ENCODE data around the gene ITGAV. TPM values are rescaled to one million over a fixed set of nuclear protein-coding genes. Genes with fewer than 3 reads are reported as not detected.

The ITGAV gene
- total RNA-seq, 2 donors from 2014 or later = 63.7 to 79.7 TPM

- H3K9me3 ChIP-seq (ENCODE audit: control insufficient read depth, low read length) = peaks cover 14% of the 10 kb centered on the region
- H3K36me3 ChIP-seq (ENCODE audit: control insufficient read depth, insufficient read depth, low read length) = no peaks in the 10 kb centered on the region
- no peak for DNase-seq
- Mint-ChIP-seq H3K4me1 (no peaks in the 10 kb centered on the region), H3K27ac (no peak overlapping the region), H3K4me3 (no peak overlapping the region), H3K9me3 (peaks cover 13% of the 10 kb centered on the region), H3K27me3 (ENCODE audit: insufficient read depth) (no peaks in the 10 kb centered on the region), H3K36me3 (ENCODE audit: low read depth) (peaks cover 7% of the 10 kb centered on the region)
- no peak overlapping the region for H3K27ac ChIP-seq (ENCODE audit: low read depth, low read length)
- H3K4me3 ChIP-seq (ENCODE audit: low read length) = no peak overlapping the region
- TF ChIP-seq CTCF (conservative IDR thresholded peaks at IDR 0.05) = no peak
- H3K4me1 ChIP-seq (ENCODE audit: control insufficient read depth, insufficient read depth, low read length) = no peaks in the 10 kb centered on the region
- H3K9ac ChIP-seq (ENCODE audit: extremely low read depth, low read length, poor library complexity, severe bottlenecking) = no peak overlapping the region
- 79% methylated on average over 3 of the region's 3 CpGs; no CpG with 5 or more reads in 1 of the 2 experiments for WGBS, 2 experiments (ENCODE audit: insufficient coverage in 1 of 2, insufficient read length in 1 of 2)
- no peaks in the 10 kb centered on the region for H3K27me3 ChIP-seq (ENCODE audit: control insufficient read depth, insufficient read depth, low read length, poor library complexity, severe bottlenecking)
Measured at GRCh38 chr2:186726938-186727337, 137.1 kb downstream of the ITGAV start.

DNA sequence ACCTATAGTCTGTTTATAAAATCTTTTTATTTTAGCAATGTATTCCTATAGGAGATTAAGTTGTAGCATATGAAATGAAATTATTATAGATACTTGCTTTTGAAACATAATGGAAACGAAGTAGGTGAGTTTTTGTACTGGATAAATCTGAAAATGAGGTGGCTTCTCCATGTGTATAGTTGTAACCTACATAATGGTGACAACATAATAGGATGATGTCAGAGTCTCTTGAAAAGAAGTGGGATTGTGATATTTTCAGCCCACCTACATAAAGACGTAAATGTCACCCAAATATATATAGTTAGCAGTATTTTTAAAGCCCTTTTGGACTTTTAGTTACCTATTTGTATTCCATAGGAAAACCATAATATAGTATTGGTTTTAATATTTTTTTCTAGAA lies 138.8 kb downstream of the ITGAV start:
- Histone ChIP-seq H3K9me3 (ENCODE audit: control insufficient read depth, low read length) (peaks cover 29% of the 10 kb centered on the region), H3K4me1 (ENCODE audit: control insufficient read depth, insufficient read depth, low read length) (no peaks in the 10 kb centered on the region), H3K27me3 (ENCODE audit: control insufficient read depth, insufficient read depth, low read length, poor library complexity, severe bottlenecking) (no peaks in the 10 kb centered on the region), H3K9ac (ENCODE audit: extremely low read depth, low read length, poor library complexity, severe bottlenecking) (no peak overlapping the region), H3K36me3 (ENCODE audit: control insufficient read depth, insufficient read depth, low read length) (no peaks in the 10 kb centered on the region), H3K4me3 (ENCODE audit: low read length) (no peak overlapping the region), H3K27ac (ENCODE audit: low read depth, low read length) (no peak overlapping the region)
- no peaks in the 10 kb centered on the region for H3K4me1 Mint-ChIP-seq
- H3K4me3 Mint-ChIP-seq = no peak overlapping the region
- DNase-seq = no peak
- no peaks in the 10 kb centered on the region for H3K27me3 Mint-ChIP-seq (ENCODE audit: insufficient read depth)
- no peak for TF ChIP-seq CTCF (conservative IDR thresholded peaks at IDR 0.05)
- 92% methylated on average over 1 of the region's 2 CpGs; no CpG with 5 or more reads in 1 of the 2 experiments for WGBS, 2 experiments (ENCODE audit: insufficient coverage in 1 of 2, insufficient read length in 1 of 2)
- peaks cover 16% of the 10 kb centered on the region for H3K36me3 Mint-ChIP-seq (ENCODE audit: low read depth)
- H3K9me3 Mint-ChIP-seq = peaks cover 22% of the 10 kb centered on the region
- H3K27ac Mint-ChIP-seq = no peak overlapping the region

Other genes starting within 250 kb of the ITGAV start
- gene ZC3H15, start 103.8 kb upstream of the ITGAV start, total RNA-seq = 10 to 100 TPM; 54.6 to 59.3 TPM
- 10 to 100 TPM in 1 of 2 donors, 1 to 10 TPM in 1; 9.6 to 18.1 TPM for gene FAM171B, start 104.0 kb downstream of the ITGAV start, total RNA-seq